Type B pancreatic cell (in vitro differentiated cells): Measurements from ENCODE around the gene EDEM1. TPM values are rescaled to one million over a fixed set of nuclear protein-coding genes. Genes with fewer than 3 reads are reported as not detected.

ENCODE experiments used
- DNase-seq: peaks from one replicate; pipeline ENCODE4 v3.0.0; 2021; ENCODE audit warnings: mixed read lengths; ENCODE audit not compliant: unreplicated experiment; ENCODE audit errors: extremely low spot score
- H3K27ac Mint-ChIP-seq: 2 replicates; pipeline ENCODE4 v1.8.0; 2021; ENCODE audit warnings: mild to moderate bottlenecking, mixed read lengths
- H3K27me3 Mint-ChIP-seq: 2 replicates; pipeline ENCODE4 v1.8.0; 2021; ENCODE audit warnings: mixed read lengths
- H3K36me3 Mint-ChIP-seq: 2 replicates; pipeline ENCODE4 v1.8.0; 2021; ENCODE audit warnings: mixed read lengths
- H3K4me1 Mint-ChIP-seq: one replicate; pipeline ENCODE4 v1.8.0; 2021; ENCODE audit warnings: mixed read lengths; ENCODE audit not compliant: unreplicated experiment
- H3K4me3 Mint-ChIP-seq: 2 replicates; pipeline ENCODE4 v1.8.0; 2021; ENCODE audit warnings: mild to moderate bottlenecking, mixed read lengths
- H3K9me3 Mint-ChIP-seq: 2 replicates; pipeline ENCODE4 v1.8.0; 2021; ENCODE audit warnings: mixed read lengths
- total RNA-seq: library from RNA; stranded (reverse); gene quantifications from 2 replicates; pipeline ENCODE4 v1.2.1, GENCODE V29; 2021; ENCODE audit warnings: low replicate concordance
- TF ChIP-seq, protein P1 (sequence below): fragments of 200-600 bp; sonication (generic); conservative IDR thresholded peaks from 2 replicates; pipeline ENCODE4 v1.5.0; 2021; ENCODE audit warnings: antibody characterized with exemption, mild to moderate bottlenecking

Gene EDEM1
- total RNA-seq, 1 donor from 2014 or later, result 20.2 TPM

DNA sequence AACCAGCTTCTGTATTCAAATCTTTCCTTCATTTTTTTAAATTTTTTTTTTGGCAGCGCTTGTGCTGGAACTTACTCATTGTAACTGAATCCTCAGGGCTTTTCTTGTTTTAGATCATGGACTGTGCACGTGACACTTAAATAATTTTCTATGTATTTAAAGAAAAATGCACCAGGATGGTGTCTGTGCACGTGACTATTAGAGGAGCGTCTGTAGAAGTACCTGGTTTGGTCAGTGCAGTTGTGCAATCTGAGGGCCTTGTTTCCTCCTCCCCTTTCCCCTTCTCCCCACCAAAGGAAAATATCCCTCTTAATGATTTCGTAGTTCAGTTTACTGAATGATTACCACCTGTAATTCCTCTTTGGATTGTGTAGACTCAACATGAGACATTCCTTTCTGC, 31.3 kb downstream of the EDEM1 start:
- no peak for DNase-seq
- Mint-ChIP-seq H3K4me3 (peak overlapping the region; percentile 2), H3K9me3 (no peaks in the 10 kb centered on the region), H3K4me1 (peaks cover 15% of the 10 kb centered on the region), H3K27me3 (no peaks in the 10 kb centered on the region), H3K36me3 (peaks cover 16% of the 10 kb centered on the region), H3K27ac (peak overlapping the region; percentile 73)
- TF ChIP-seq, protein P1, sequence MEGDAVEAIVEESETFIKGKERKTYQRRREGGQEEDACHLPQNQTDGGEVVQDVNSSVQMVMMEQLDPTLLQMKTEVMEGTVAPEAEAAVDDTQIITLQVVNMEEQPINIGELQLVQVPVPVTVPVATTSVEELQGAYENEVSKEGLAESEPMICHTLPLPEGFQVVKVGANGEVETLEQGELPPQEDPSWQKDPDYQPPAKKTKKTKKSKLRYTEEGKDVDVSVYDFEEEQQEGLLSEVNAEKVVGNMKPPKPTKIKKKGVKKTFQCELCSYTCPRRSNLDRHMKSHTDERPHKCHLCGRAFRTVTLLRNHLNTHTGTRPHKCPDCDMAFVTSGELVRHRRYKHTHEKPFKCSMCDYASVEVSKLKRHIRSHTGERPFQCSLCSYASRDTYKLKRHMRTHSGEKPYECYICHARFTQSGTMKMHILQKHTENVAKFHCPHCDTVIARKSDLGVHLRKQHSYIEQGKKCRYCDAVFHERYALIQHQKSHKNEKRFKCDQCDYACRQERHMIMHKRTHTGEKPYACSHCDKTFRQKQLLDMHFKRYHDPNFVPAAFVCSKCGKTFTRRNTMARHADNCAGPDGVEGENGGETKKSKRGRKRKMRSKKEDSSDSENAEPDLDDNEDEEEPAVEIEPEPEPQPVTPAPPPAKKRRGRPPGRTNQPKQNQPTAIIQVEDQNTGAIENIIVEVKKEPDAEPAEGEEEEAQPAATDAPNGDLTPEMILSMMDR, result no peak

DNA sequence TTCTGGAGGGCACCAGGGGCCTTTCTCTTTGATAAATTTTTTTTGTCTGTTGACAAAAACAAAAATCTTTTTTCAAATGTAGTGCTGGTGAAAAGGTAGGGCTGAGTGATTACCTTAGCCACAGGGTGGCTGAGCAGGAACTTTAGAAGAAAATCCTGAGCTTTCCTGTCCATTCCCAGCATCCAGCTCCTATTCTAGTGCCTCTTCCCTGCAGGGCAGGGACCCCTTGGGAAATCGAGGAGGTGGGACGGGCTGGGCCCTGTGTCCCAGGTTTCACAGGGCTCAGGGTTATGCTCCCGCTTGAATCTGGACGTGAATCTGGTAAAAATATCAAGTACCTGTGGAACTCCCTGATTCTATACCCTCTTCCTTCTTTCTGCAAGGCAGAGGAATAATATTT, 31.7 kb downstream of the EDEM1 start:
- Mint-ChIP-seq H3K4me1 (peaks cover 15% of the 10 kb centered on the region), H3K27ac (peak overlapping the region; percentile 73), H3K27me3 (no peaks in the 10 kb centered on the region), H3K36me3 (peaks cover 16% of the 10 kb centered on the region), H3K4me3 (no peak overlapping the region), H3K9me3 (no peaks in the 10 kb centered on the region)
- DNase-seq, result no peak
- TF ChIP-seq, protein P1, result no peak

DNA sequence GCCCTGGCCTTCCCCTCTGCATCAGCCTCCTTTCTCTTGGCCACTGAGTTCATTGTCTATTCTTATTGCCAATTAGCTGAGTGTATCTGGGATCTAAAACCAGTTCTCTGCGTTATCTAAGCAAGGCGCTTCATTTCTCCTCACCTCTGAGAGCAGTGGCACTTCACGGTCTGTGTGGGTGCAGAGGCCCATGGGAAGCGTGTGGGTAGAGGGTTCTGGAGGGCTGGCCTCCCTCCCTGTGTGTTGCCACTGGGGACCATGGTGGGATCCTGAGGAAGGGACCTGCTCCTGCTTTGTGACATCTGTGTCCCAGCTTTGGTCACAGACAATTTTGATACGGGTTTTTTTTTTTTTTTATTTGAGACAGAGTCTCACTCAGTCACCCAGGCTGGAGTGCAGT, 32.7 kb downstream of the EDEM1 start:
- no peaks in the 10 kb centered on the region for H3K9me3 Mint-ChIP-seq

DNA sequence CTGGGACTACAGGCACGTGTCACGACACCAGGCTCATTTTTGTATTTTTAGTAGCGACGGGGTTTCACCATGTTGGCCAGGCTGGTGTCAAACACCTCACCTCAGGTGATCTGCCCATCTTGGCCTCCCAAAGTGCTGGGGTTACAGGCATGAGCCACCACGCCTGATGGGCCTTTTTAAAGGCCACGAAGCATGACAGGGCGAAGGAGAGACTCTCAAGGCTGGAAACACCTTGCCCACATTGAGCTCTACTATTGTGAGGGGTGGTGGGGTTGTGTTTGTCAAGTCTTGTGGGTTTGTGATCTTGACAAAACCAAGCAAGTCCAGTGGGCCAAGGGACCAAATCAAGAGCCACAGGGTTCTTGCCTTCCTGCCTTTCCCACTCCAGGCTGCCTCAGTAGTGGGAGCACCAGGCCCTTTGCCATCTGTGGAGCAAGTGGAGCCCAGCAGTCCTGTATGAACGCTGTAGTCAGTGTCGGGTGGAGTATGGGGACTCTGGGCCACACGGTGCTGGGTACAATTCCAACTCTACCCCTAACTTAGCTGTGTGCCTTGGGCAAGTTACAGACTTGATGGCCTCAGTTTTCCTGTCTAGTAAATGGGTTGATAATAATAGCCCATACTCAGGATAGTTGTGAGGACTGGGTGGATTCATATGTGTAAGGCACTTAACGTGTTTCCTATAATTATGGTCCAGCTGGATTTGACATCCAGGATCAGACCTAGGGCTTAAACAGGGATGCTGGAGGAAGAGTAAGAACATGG, 33.3 kb downstream of the EDEM1 start:
- TF ChIP-seq, protein P1, result no peak
- no peak overlapping the region for H3K4me3 Mint-ChIP-seq
- peaks cover 15% of the 10 kb centered on the region for H3K4me1 Mint-ChIP-seq
- no peaks in the 10 kb centered on the region for H3K27me3 Mint-ChIP-seq
- no peak overlapping the region for H3K27ac Mint-ChIP-seq
- H3K36me3 Mint-ChIP-seq, result peaks cover 4% of the 10 kb centered on the region
- no peaks in the 10 kb centered on the region for H3K9me3 Mint-ChIP-seq
- DNase-seq, result no peak

More for the DNA sequence above, 32.7 kb downstream of the EDEM1 start:
- Mint-ChIP-seq H3K27ac (peak overlapping the region; percentile 3), H3K27me3 (no peaks in the 10 kb centered on the region), H3K4me3 (no peak overlapping the region), H3K36me3 (peaks cover 8% of the 10 kb centered on the region), H3K4me1 (peaks cover 15% of the 10 kb centered on the region)
- TF ChIP-seq, protein P1, result no peak
- no peak for DNase-seq

DNA sequence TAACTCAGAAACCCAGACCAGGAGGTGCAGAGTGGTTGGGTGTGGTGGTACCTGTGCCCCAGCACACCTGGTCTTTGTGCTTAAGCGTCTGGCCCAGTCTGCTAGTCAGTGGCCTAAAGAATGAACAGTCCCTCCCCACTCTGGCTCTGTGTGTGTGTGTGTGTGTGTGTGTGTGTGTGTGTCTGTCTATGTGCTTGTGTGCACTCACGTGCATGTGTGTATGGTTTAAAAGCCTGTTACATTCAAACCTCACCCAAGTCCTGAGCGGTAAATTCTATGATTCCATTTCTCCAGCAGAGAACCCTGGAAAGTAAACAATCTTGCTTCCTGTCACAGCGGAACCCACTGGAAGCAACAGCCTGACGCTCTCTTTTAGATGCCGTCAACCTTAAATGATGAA, 34.2 kb downstream of the EDEM1 start:
- H3K36me3 Mint-ChIP-seq, result peaks cover 4% of the 10 kb centered on the region
- no peak overlapping the region for H3K27ac Mint-ChIP-seq
- H3K4me3 Mint-ChIP-seq, result no peak overlapping the region
- no peaks in the 10 kb centered on the region for H3K9me3 Mint-ChIP-seq
- DNase-seq, result no peak
- H3K4me1 Mint-ChIP-seq, result peaks cover 17% of the 10 kb centered on the region
- TF ChIP-seq, protein P1, result no peak
- H3K27me3 Mint-ChIP-seq, result no peaks in the 10 kb centered on the region
